ENCODE data around the gene MBD5.

Gene MBD5

DNA sequence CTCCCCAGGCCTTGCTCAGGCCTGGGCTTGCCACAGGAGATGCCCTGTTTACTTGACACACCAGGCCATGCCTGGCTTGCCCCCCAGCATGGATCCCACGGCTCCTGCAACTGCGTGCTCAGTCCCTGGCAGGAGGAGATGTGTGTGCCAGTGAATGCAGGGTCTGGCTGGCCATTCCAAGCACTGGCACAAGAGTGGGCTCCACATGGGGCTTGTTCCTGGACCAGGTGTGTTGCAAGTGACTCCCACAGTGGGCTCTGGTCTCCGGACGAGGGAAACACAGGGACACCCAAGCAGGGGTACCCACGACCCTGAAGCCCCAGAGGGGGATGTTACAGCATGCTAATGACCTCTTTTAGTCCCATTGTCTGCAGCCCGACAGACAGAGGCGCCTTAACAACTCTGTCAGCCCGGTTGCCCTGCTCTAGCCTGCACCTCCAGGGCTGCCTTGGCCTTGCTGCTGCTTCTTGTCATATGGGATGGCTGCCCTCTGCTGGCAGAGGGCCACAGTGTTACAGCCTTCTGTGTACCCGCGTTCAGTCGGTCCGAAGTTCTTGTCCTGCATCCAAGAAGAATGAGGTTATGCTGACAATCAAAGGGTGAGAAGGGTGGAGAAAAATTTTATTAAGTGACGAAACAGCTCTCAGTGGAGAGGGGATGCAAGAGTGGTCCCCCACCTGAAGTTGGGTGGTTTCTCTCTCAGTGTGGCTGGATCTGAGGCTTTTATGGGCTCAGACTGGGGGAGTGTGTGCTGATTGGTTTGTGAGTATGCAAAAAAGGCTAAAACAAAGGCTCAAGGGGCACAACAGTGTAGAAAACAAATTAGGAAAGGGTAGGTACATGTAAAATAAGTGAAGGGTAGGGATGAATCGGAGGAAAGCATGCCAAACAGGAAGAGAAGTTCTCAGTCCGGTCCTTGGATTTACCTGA is 180.4 kb downstream of the MBD5 start:
- TF ChIP-seq, protein P1, sequence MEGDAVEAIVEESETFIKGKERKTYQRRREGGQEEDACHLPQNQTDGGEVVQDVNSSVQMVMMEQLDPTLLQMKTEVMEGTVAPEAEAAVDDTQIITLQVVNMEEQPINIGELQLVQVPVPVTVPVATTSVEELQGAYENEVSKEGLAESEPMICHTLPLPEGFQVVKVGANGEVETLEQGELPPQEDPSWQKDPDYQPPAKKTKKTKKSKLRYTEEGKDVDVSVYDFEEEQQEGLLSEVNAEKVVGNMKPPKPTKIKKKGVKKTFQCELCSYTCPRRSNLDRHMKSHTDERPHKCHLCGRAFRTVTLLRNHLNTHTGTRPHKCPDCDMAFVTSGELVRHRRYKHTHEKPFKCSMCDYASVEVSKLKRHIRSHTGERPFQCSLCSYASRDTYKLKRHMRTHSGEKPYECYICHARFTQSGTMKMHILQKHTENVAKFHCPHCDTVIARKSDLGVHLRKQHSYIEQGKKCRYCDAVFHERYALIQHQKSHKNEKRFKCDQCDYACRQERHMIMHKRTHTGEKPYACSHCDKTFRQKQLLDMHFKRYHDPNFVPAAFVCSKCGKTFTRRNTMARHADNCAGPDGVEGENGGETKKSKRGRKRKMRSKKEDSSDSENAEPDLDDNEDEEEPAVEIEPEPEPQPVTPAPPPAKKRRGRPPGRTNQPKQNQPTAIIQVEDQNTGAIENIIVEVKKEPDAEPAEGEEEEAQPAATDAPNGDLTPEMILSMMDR (conservative IDR thresholded peaks at IDR 0.05; ENCODE audit: low read depth, low read length), result peak; percentile 65
- H3K4me3 ChIP-seq (ENCODE audit: low read depth, low read length), result no peak overlapping the region
- peak; percentile 68 for DNase-seq (ENCODE audit: low read depth)

DNA sequence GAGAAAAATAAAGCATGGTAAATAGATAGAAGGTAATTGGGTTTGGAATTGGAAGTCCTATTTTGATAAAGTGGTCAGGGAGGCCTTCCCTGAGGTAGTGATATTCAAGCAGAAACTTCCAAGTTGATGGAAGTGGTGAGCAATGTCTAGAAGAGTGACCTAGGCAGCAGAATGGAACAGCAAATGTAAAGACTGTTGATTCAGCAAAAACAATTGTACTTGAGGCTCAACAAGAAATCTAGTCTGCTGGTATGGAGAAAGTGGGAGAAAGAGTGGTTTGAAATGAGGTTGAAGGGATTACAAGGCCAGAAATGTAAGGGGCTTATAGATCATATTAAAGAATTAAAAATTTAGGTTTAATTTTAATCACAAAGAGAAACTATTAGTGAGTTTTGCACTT is 181.3 kb downstream of the MBD5 start:
- no peak overlapping the region for H3K4me3 ChIP-seq (ENCODE audit: low read depth, low read length)
- TF ChIP-seq, protein P1 (conservative IDR thresholded peaks at IDR 0.05; ENCODE audit: low read depth, low read length), result no peak
- no peak for DNase-seq (ENCODE audit: low read depth)

DNA sequence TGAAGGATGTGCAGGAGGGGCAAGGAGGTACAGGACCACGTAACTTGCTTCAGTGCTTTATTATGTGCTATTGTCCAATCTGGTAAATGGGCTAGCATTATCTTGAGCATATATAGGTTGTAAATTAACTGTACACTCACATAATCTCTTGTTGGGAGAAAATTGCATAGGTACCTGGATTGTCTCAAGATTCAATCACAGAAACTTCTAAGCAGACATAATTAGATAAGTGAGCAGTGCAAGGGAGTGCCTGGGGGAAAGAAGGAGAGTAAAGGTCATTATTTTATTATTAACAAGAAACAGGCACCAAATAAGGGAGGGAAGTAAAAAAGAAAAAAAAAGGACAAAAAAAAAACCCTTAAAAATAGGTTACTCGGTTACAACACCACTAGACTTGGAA is 186.2 kb downstream of the MBD5 start:
- TF ChIP-seq, protein P1 (conservative IDR thresholded peaks at IDR 0.05; ENCODE audit: low read depth, low read length), result no peak
- no peak overlapping the region for H3K4me3 ChIP-seq (ENCODE audit: low read depth, low read length)
- no peak for DNase-seq (ENCODE audit: low read depth)

DNA sequence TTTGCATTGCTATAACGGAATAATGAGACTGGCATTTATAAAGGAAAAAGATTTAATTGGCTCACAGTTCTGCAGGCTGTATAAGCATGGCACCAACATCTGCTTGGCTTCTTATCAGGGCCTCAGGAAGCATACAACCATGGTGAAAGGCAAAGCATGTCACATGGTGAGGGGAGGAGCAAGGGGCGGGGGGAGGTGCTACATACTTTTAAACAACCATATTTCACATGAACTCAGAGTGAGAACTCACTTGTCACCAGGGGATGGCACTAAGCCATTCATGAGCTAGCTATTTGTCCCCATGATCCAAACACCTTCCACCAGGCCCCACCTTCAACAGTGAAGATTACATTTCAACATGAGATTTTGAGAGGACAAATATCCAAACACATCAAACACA is 188.7 kb downstream of the MBD5 start:
- DNase-seq (ENCODE audit: low read depth), result peak; percentile 6
- no peak overlapping the region for H3K4me3 ChIP-seq (ENCODE audit: low read depth, low read length)
- TF ChIP-seq, protein P1 (conservative IDR thresholded peaks at IDR 0.05; ENCODE audit: low read depth, low read length), result no peak

DNA sequence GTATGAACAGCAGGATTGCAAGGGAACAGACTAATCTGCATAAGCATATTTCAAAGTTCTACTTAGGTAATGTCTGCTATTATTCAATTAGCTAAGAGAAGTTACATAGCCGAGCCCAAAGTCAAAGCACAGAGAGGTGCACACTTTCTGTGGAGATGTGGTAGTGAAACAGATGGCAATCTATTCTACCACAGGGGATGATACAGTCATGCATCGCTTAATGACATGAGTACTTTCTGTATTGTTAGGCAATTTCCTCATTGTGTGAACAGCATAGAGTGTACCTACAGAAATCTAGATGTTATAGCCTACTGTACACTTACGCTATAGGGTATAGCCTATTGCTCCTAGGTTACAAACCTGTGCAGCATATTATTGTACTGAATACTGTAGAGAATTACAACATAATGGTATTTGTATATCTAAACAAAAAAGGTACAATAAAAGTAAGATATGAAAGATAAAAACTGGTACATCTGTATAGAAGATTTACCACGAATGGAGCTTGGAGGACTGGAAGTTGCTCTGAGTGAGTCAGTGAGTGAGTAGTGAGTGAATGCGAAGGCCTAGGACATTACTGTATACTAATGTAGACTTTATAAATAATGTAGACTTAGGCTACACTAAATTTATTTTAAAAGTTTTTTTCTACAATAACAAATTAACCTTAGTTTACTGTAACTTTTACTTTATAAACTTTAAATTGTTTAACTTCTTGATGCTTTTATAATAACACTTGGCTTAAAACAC is 197.6 kb downstream of the MBD5 start:
- DNase-seq (ENCODE audit: low read depth), result no peak
- no peak overlapping the region for H3K4me3 ChIP-seq (ENCODE audit: low read depth, low read length)
- TF ChIP-seq, protein P1 (conservative IDR thresholded peaks at IDR 0.05; ENCODE audit: low read depth, low read length), result no peak

DNA sequence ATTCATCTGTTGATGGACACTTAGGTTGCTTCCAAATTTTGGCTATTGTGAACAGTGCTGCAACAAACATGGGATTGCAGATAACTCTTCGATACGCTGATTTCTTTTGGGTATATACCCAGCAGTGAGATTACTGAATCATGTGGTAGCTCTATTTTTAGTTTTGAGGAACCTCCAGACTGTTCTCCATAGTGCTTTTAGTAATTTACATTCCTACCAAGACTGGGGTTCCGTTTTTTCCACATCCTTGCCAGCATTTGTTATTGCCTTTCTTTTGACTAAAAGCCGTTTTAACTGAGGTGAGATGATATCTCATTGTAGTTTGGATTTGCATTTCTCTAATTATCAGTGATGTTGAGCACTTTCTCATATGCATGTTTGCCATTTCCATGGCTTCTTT is 200.3 kb downstream of the MBD5 start:
- DNase-seq (ENCODE audit: low read depth), result no peak
- H3K4me3 ChIP-seq (ENCODE audit: low read depth, low read length), result no peak overlapping the region
- TF ChIP-seq, protein P1 (conservative IDR thresholded peaks at IDR 0.05; ENCODE audit: low read depth, low read length), result no peak

All from choroid plexus epithelial cell (primary cell).